Superior temporal gyrus (tissue), 1 donor: Measurements from ENCODE around the gene ENO2.
A peak's percentile ranks its signal among the peaks of the same experiment; 100 is the strongest.

Source experiments
- DNase-seq: peaks from one replicate; pipeline ENCODE4 v3.0.0-alpha.2; 2016; ENCODE audit errors: extremely low spot score

Gene ENO2

DNA sequence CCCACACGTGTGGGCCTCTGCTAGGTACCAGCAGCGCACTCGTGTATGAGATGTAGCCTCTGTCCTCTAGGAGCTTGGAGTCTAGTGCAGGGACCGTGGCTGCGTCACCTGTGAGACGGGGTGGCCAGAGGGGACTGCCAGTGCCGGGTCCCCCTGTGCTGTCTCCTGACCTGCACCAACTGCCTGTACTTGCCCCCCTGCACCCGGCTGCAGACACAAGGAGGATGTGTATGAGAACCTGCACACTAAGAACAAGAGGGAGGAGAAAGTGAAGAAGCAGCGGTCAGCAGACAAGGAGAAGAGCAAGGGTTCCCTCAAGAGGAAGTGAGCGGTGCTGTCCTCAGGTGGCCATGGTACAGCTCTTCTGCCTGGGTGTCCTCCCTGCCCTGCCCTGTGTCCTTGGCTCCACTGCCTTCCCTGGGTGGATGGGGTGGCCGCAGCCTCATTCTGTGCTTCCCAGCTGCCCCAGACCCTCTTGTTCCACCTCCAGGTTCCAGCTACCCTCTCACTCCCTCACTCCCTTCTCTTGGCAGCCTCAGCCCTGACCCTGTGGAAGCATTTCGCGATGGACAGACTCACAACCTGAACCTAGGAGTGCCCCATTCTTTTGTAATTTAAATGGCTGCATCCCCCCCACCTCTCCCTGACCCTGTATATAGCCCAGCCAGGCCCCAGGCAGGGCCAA is 46.4 kb downstream of the ENO2 start:
- DNase-seq: no peak

GRCh38 chr12:6961278-6961694 is 46.9 kb downstream of the ENO2 start:
- no peak for DNase-seq

DNA sequence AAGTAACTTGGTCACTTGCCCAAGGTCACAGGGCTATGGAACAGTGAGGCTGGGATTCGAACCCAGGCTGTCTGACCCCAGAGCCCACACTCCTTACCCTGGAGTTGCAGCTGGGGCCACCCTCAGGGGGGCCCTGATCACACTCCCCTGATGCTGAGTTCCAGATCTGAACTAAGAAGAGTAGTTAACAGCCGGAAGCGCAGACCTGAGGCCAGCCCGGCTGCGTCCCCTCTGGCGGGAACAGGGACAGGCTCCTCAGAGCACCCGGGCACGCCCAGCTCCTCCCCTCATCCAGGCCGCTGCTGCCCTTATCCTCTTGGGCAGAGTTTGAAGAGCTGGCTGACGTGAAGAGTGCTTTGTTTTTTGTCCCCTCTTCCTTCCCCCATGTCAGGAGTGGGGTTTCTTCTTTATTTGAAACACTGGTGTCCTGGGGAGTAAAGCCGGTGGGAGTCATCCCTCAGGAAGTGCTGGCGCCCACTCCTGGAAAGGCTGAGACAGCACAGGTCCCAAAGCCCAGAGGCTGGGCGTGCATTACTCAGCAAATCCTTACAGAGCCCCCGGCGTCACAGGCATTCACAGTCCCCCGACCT is 47.4 kb downstream of the ENO2 start:
- no peak for DNase-seq

GRCh38 chr12:6962285-6963015 is 48.1 kb downstream of the ENO2 start:
- no peak for DNase-seq

GRCh38 chr12:6963016-6963731 is 48.8 kb downstream of the ENO2 start:
- DNase-seq: no peak

DNA sequence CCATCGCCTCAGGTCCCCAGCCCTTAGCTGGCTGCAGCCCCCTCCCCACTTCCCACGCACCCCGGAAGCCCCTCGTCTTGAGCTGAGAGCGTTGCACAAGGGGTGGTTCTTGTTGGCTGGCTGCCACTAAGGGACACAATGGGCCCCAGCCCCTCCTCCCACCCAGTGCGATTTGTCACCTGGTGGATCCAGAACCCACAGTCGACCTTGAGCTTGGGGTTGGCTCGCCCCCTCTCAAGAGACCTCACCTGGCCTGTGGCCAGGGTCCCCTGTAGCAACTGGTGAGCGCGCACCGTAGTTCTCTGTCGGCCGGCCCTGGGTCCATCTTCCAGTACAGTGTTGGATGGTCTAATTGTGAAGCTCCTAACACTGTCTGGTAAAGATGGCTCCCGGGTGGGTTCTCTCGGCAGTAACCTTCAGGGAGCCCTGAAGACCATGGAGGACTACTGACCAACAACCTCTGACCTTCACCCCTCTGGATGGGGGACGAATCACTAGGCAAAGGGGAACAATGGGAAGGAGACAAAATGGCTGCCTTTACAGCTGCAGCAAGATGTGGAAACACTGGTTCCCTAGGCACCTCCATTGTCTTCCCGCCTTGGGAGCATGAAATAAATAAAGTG is 49.5 kb downstream of the ENO2 start:
- no peak for DNase-seq

DNA sequence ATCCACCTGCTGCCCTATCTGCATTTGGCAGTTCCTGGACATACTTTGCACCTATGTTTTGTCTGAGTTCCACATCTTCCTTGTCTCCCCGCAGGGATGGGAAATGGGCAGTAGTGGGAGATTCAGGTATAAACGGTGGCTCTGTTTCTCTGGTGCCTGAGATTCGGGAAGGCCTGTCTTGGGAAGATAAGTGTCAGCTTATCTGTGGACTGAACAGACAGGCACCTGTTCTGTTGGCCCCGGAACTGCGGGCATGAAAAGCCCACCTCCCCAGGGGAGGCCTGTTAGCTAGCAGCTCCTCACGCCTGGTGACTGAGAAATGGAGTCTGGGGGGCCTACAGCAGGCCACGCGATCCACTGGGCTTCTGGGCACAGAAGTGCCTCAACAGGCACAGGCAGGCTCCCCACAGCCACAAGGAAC is 50.2 kb downstream of the ENO2 start:
- DNase-seq: no peak

- DNase-seq: peak; percentile 88
Observed at GRCh38 chr12:6965026-6965661, 50.8 kb downstream of the ENO2 start.

DNA sequence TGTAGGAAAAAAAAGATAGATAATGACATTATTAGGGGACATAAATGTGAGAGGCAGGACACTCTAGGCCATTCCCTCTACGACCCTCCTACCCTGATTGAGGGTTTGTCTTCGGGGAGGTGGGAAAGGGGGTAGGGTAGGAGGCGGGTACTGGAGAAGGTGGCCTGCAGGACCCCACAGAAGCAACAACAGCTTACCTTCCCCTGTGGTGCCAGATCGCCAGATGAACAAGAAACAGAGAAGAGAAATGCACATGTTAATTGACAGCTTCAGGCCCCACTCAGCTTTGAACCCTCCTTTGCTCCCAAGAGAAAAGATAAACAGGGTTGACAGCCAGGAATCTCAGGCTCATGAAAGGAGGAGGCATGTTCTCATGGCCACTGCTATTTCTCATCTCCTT is 51.3 kb downstream of the ENO2 start:
- DNase-seq: no peak

DNA sequence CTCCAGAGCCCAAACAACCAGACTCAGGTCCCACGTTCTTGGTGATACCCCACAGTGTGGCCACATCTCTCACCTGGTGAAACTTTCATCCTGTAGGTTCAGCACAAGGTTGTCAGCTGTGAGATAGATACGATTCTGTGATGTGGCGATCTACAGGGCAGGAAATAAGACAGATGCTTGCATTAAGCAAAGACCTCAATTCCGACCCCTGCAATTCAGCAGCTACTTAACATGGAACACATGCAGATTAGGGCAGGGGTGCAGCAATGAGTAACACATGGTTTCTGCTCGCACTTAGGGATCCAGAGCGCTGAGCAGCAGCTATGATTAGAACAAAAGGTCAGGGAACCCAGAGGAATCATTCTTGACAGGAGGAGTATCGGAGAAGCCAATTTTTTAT is 52.0 kb downstream of the ENO2 start:
- no peak for DNase-seq

DNA sequence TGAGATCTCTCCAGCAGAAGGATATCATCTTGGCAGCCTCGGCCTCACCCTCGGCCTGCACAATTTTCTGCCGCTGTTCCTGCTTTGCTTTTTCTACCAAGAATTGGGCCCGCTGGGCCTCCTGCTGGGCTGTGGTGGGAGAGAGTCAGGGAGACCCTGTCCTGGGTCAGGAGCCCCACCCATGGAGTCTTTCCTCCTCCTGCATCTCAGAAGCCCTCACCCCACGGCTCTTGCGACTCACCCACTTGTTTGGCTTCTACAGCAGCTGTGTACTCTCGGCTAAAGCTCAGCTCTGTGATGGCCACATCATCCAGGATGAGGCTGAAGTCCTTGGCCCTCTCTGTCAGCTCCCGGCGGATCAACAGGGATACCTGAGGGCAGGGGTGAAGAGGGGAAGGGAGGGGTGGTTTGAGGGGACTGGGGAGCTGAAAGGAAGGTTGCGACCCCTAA is 53.3 kb downstream of the ENO2 start:
- DNase-seq: no peak

DNA sequence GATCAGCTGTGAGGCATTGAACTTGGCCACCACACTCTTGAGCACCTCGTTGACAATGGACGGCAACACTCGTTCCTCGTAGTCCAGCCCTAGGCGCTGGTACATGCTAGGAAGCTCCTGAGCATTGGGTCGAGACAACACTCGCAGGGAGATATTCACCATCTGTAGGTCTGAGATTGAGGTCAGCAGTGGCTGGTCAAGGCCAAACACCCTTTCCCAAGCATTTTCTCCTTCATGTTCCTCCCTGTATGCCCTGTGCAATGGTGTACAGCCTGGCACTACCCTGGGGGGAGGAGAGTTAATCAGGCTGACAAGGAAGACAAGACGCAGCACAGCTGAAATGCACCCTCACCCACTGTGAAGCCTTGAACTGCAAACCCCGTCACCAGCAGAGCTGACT is 54.0 kb downstream of the ENO2 start:
- no peak for DNase-seq

GRCh38 chr12:6970096-6970527 is 55.7 kb downstream of the ENO2 start:
- DNase-seq: no peak
